ENCODE data around the gene TCIRG1. TPM values are rescaled to one million over a fixed set of nuclear protein-coding genes. Genes with fewer than 3 reads are reported as not detected.

The TCIRG1 gene
- total and polyA plus RNA-seq, 2 experiments from 2014 or later: 75.9 to 118 TPM

DNA sequence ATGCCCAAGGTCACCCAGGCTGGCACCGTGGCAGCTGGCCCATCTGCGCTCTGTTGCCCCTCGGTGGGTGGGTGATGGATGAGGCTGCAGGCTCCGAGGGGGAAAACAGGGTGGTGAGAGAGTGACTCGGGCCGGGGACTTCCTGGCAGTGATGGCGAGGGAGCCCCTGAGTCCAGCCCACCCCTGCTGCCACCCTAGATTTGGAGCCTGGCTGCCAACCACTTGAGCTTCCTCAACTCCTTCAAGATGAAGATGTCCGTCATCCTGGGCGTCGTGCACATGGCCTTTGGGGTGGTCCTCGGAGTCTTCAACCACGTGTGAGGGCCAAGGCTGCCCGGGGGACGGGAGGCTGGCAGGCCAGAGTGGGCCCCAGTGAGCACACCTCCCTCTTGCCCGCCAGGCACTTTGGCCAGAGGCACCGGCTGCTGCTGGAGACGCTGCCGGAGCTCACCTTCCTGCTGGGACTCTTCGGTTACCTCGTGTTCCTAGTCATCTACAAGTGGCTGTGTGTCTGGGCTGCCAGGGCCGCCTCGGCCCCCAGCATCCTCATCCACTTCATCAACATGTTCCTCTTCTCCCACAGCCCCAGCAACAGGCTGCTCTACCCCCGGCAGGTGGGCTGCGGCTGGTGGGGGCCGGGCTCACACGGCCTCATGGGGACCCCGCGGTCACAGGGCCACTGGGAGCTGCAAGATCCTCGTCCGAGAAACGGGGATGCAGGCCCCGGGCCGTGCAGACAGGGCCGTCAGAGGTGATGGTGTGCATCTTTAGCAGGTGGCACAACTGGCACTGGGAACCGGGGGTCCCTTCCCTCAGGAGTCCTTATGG is 10.1 kb downstream of the TCIRG1 start:
- peaks cover 9% of the 10 kb centered on the region; the same call in 1 of the 2 replicates for H3F3A ChIP-seq (ENCODE audit: insufficient read depth)
- no peaks in the 10 kb centered on the region for H4K20me1 ChIP-seq (ENCODE audit: insufficient read depth)
- H3K4me1 ChIP-seq (ENCODE audit: insufficient read depth): no peaks in the 10 kb centered on the region
- no peak overlapping the region for H2AFZ ChIP-seq
- no peak overlapping the region for H3K4me3 ChIP-seq
- no peak overlapping the region for H3K4me2 ChIP-seq (ENCODE audit: unreplicated experiment)
- DNase-seq: no peak
- H3K9me3 ChIP-seq (ENCODE audit: low read depth): no peaks in the 10 kb centered on the region
- no peak overlapping the region for H3K27ac ChIP-seq
- no peaks in the 10 kb centered on the region for H3K27me3 ChIP-seq (replicated peaks; ENCODE audit: insufficient read depth)
- no peak overlapping the region for H3K9ac ChIP-seq
- in situ Hi-C loops (cut with MboI): no loop called here
- H3K36me3 ChIP-seq (ENCODE audit: low read depth): no peaks in the 10 kb centered on the region
- 91 to 93% methylated on average over 28 to 35 of the region's 35 CpGs for WGBS, 2 experiments (ENCODE audit: low coverage in 1 of 2, low lambda C conversion rate in 2 of 2, missing lambda C conversion rate in 2 of 2)
- H3K9me2 ChIP-seq (ENCODE audit: insufficient read depth): no peaks in the 10 kb centered on the region
- no peak for TF ChIP-seq EZH2phosphoT487 (IDR thresholded peaks at IDR 0.05; ENCODE audit: insufficient read depth, low read depth)
- TF ChIP-seq EZH2 (IDR thresholded peaks at IDR 0.05; ENCODE audit: insufficient read depth, poor library complexity, severe bottlenecking): no peak
- H3K79me2 ChIP-seq (ENCODE audit: insufficient read depth): no peaks in the 10 kb centered on the region

DNA sequence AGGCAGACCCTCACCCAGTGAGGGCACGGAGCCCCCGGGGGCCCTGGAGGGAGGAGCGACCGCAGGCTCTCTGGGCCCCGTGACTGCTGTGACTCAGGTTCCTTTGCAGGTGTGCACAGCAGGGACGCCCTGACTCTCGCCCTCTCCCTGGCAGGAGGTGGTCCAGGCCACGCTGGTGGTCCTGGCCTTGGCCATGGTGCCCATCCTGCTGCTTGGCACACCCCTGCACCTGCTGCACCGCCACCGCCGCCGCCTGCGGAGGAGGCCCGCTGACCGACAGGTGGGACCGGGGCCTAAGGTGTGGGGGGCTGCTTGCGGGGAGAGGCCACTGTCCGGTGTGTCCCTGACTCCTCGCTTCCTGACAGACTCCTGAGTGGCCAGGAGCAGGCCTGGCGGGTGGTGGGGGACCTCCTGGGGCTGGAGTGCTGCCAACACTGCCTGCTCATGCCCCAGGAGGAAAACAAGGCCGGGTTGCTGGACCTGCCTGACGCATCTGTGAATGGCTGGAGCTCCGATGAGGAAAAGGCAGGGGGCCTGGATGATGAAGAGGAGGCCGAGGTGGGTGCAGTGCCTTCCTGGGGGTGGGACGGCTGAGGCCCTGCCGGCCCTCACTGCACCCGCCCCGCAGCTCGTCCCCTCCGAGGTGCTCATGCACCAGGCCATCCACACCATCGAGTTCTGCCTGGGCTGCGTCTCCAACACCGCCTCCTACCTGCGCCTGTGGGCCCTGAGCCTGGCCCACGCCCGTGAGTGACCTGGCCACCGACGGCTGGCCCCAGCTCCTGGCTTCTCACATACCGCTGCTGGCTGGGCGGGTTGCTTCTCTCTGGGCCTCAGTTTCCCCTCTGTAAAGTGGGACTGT is 10.9 kb downstream of the TCIRG1 start:
- Histone ChIP-seq H4K20me1 (ENCODE audit: insufficient read depth) (no peaks in the 10 kb centered on the region), H3K9ac (no peak overlapping the region), H3K27ac (no peak overlapping the region), H3F3A (ENCODE audit: insufficient read depth) (peaks cover 17% of the 10 kb centered on the region), H3K9me2 (ENCODE audit: insufficient read depth) (no peaks in the 10 kb centered on the region), H3K36me3 (ENCODE audit: low read depth) (no peaks in the 10 kb centered on the region), H3K4me2 (ENCODE audit: unreplicated experiment) (no peak overlapping the region), H3K79me2 (ENCODE audit: insufficient read depth) (no peaks in the 10 kb centered on the region), H2AFZ (no peak overlapping the region), H3K9me3 (ENCODE audit: low read depth) (no peaks in the 10 kb centered on the region), H3K27me3 (replicated peaks; ENCODE audit: insufficient read depth) (no peaks in the 10 kb centered on the region), H3K4me1 (ENCODE audit: insufficient read depth) (no peaks in the 10 kb centered on the region), H3K4me3 (no peak overlapping the region)
- in situ Hi-C loops (cut with MboI): no loop called here
- 94 to 96% methylated on average over 39 to 40 of the region's 40 CpGs for WGBS, 2 experiments (ENCODE audit: low coverage in 1 of 2, low lambda C conversion rate in 2 of 2, missing lambda C conversion rate in 2 of 2)
- DNase-seq: no peak
- TF ChIP-seq EZH2phosphoT487 (IDR thresholded peaks at IDR 0.05; ENCODE audit: insufficient read depth, low read depth) (no peak), EZH2 (IDR thresholded peaks at IDR 0.05; ENCODE audit: insufficient read depth, poor library complexity, severe bottlenecking) (no peak)

GRCh38 chr11:68050371-68050841 is 11.6 kb downstream of the TCIRG1 start:
- H3K36me3 ChIP-seq (ENCODE audit: low read depth): no peaks in the 10 kb centered on the region
- 91 to 94% methylated on average over 17 of the region's 18 CpGs for WGBS, 2 experiments (ENCODE audit: low coverage in 1 of 2, low lambda C conversion rate in 2 of 2, missing lambda C conversion rate in 2 of 2)
- H3K9ac ChIP-seq: no peak overlapping the region

More at GRCh38 chr11:68050371-68050841, 11.6 kb downstream of the TCIRG1 start:
- no peaks in the 10 kb centered on the region for H3K4me1 ChIP-seq (ENCODE audit: insufficient read depth)
- no peaks in the 10 kb centered on the region for H3K79me2 ChIP-seq (ENCODE audit: insufficient read depth)
- no peak overlapping the region for H3K27ac ChIP-seq
- no peaks in the 10 kb centered on the region for H3K27me3 ChIP-seq (replicated peaks; ENCODE audit: insufficient read depth)
- no peaks in the 10 kb centered on the region for H3K9me3 ChIP-seq (ENCODE audit: low read depth)
- in situ Hi-C loops (cut with MboI): no loop called here
- no peaks in the 10 kb centered on the region for H3K9me2 ChIP-seq (ENCODE audit: insufficient read depth)
- H3F3A ChIP-seq (ENCODE audit: insufficient read depth): peaks cover 17% of the 10 kb centered on the region
- H2AFZ ChIP-seq: no peak overlapping the region
- no peak overlapping the region for H3K4me2 ChIP-seq (ENCODE audit: unreplicated experiment)
- H4K20me1 ChIP-seq (ENCODE audit: insufficient read depth): no peaks in the 10 kb centered on the region
- TF ChIP-seq EZH2 (IDR thresholded peaks at IDR 0.05; ENCODE audit: insufficient read depth, poor library complexity, severe bottlenecking): no peak
- no peak for TF ChIP-seq EZH2phosphoT487 (IDR thresholded peaks at IDR 0.05; ENCODE audit: insufficient read depth, low read depth)
- no peak overlapping the region for H3K4me3 ChIP-seq
- DNase-seq: no peak
